Skeletal muscle cell (primary cell): Measurements from ENCODE around the gene MAPK11.

Experiments
- DNase-seq: peaks from one replicate; pipeline ENCODE4 v3.0.0-alpha.2; 2010; ENCODE audit warnings: low read depth
- H3K4me3 ChIP-seq: 2 replicates; pipeline ENCODE4 v1.5.1; 2011; ENCODE audit warnings: low read depth, mild to moderate bottlenecking, control low read depth, low read length, moderate library complexity

MAPK11 gene

GRCh38 chr22:50269970-50270665 lies at the start of gene MAPK11:
Gene MAPK11 (minus strand): TSS chr22:50270380. CDS start chr22:50270292, 88 bp downstream.
- H3K4me3 ChIP-seq, result peak within 1 kb of the TSS; percentile 64
- DNase-seq, result no peak

GRCh38 chr22:50319503-50319951 lies 49.3 kb upstream of the MAPK11 start:
- DNase-seq, result no peak
- H3K4me3 ChIP-seq, result no peak overlapping the region

DNA sequence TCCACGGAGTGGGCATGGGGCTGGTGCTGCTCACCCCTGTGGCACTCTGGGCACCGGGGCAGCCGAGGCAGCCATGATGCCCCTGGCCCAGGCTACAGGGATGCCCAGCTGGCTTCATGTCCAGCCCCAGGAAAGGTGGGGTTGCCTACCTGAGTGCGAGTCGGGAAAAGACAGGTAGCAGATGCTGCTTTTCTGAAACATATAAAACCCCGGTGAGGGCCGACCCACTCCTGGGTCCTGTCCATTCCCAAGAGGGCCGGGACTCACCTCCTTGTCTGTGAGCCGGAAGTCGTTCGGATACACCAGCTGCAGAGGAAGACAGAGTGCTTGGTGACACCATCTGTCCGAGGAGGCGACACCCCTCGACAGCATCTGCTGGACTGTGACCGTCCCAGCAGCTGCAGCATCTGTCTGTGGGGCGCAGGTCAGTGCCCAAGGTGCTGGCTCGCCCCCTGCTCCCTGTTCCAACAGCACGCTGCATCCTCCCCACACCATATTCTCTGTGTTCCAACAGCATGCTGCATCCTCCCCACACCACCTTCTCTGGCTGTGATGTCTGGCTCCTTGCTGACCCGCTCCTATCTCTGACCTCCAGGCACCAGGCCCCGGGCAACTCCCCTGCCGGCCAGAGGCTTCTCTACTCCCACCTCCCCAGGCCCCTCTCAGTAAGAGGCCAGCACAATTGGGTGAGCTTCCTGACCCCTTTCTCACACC lies 48.7 kb upstream of the MAPK11 start:
- DNase-seq, result no peak
- H3K4me3 ChIP-seq, result no peak overlapping the region

- no peak for DNase-seq
- no peak overlapping the region for H3K4me3 ChIP-seq
Measured at GRCh38 chr22:50318356-50318697, 48.1 kb upstream of the MAPK11 start.

GRCh38 chr22:50317674-50318073 lies 47.5 kb upstream of the MAPK11 start:
- no peak for DNase-seq
- no peak overlapping the region for H3K4me3 ChIP-seq

DNA sequence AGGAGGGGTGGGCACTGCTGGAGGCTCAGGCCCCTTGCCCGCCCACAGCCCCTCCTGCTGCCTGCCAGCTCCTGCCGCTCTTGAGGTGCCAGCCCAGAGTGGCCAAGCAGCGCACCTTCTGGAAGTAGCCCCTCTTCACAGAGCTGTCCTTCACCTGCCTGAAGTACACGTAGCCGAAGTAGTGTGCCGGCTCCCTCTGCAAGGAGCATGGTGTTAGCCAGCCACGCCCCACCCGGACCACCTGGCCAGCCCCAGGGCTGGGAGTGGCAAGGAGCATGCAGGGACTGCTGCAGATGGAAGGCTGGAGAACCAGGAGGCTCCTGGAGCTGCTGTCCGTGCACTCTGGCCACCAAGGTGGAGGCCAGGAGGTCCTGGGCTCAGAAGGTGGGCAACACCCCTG lies 47.0 kb upstream of the MAPK11 start:
- H3K4me3 ChIP-seq, result no peak overlapping the region
- DNase-seq, result no peak

- DNase-seq, result no peak
- no peak overlapping the region for H3K4me3 ChIP-seq
Measured at GRCh38 chr22:50316114-50317065, 46.2 kb upstream of the MAPK11 start.

DNA sequence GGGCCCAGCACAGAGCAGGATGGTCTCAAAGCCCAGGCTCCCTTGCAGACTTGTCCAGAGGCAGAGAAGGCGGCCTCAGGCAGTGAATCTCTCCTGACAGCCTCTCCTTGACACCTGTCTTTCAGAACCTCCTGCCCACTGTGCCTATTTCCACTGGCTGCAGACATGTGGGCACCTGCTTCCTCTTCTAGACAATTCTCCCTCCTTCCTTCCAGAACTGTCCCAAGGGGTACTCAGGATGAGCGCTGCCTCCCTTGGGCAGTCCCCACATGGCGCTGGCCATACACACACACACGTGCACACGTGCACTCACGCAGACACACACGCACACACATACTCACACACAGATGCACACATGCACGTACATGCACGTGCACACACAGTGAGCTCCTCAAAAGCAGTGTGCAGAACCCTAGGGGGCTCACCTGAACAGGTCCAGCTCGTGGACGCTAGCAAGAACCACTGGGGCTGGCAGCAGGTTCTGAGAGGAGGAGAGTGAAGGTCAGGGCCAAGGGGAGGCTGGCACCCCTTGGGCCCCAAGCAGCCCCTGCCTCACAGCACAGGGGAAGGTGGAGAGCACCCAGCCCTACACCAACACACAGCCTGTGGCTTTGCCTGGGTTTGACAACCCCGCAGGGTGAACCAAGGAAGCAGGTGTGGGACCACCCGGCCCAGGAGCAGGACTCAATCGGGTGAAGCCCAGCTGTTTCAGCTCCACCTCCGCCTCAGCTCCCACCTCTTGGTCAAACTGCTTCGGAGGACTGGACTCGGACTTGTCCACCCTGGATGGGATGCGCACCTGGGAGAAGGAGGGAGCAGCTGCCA lies 45.3 kb upstream of the MAPK11 start:
- DNase-seq, result no peak
- H3K4me3 ChIP-seq, result no peak overlapping the region

- no peak overlapping the region for H3K4me3 ChIP-seq
Measured at GRCh38 chr22:50314455-50315288, 44.5 kb upstream of the MAPK11 start.

GRCh38 chr22:50314081-50314454 lies 43.9 kb upstream of the MAPK11 start:
- DNase-seq, result no peak
- no peak overlapping the region for H3K4me3 ChIP-seq

More at GRCh38 chr22:50314455-50315288, 44.5 kb upstream of the MAPK11 start:
- DNase-seq, result no peak

DNA sequence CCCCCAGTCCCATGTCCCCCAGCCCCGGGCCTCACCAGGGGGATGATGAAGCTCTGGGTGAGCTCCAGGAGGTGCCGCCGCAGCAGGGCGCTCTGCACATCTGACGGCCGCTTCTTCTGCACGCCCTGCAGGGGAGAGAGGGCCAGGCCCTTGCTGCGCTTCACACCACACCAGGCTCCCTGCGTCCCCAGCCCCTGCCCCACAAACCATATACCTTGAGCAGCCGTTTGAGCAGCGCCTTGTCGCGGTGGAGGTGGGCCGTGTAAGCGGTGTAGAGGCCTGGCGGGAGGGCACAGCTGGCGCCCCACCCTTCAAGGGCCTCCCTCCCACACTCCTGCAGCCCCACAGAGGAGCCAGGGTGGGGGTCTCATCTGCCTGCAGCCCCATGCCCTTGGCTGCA lies 43.4 kb upstream of the MAPK11 start:
- no peak for DNase-seq
- no peak overlapping the region for H3K4me3 ChIP-seq

- DNase-seq, result no peak
- no peak overlapping the region for H3K4me3 ChIP-seq
Measured at GRCh38 chr22:50313021-50313420, 42.8 kb upstream of the MAPK11 start.

DNA sequence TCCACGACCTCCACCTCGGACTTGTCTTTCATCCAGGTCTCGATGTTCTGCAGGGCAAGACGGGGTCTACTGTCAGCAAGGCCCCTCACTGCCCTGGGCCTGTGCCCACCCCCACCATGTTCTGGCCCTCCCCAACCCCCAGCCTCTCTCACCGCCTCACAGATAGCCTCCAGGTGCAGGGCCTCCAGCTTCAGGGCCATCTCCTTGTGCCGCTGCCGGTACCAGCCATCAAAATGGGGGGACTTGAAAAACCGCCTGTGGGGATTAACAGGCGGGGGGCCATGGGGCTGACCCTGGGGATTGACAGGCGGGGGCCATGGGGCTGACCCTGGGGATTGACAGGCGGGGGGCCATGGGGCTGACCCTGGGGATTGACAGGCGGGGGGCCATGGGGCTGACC lies 42.2 kb upstream of the MAPK11 start:
- H3K4me3 ChIP-seq, result no peak overlapping the region
- DNase-seq, result no peak

GRCh38 chr22:50311606-50312351 lies 41.6 kb upstream of the MAPK11 start:
- no peak overlapping the region for H3K4me3 ChIP-seq
- DNase-seq, result no peak

DNA sequence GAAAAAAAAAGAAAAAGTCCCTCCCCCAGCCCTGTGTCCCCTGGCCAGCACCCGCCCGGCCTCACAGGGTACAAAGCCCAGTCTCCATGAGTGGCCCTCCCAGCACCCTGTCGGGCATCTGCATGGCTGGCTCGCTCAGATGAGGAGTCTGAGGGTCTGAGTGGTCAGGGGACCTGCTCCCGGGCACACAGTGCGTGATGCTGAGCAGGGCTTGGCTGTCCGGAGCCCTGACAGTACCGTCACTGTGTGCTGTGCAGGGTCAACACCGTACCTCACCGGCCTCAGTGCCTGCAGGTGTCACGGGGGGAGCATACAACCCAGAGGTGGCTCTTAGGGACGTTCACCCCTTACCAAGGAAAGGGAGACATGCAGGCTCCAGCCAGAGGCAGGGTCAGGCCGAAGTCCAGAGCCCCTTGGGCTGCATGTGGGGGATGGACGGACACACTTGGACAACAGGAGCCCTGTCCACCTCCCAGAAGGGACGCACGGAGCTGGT lies 40.8 kb upstream of the MAPK11 start:
- no peak overlapping the region for H3K4me3 ChIP-seq
- no peak for DNase-seq

DNA sequence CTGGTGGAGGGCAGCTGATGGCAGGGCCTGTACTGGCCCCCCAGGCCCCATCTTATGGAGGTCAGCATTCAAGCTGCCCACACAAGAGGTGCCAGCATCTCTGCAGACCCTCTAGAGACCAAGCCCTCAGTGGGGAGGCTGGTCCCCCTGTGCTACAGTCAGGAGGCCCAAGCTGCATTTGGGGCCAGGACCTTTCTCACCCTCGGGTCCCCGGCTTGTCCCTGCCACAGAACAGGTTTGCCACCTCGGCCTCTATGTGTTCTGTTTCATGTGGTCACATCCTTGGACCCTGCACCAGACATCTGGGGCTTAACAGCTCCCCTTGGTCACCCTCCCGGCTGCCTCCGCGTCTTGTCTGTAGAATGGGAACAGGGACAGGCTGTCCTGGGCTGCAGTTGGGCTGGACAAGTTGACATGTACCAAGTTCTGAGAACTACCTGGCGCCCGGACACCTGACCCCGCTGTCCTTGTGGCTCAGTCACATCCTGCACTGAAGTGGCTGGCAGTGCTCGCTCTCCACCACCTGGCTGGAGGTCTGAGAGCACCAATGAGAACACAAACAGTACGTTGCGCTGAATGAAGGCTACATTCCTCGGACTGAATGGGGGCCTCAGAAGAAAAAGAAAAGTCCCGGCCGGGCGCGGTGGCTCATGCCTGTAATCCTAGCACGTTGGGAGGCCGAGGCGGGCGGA lies 40.0 kb upstream of the MAPK11 start:
- H3K4me3 ChIP-seq, result no peak overlapping the region
- no peak for DNase-seq

- no peak for DNase-seq
- no peak overlapping the region for H3K4me3 ChIP-seq
Measured at GRCh38 chr22:50309601-50309991, 39.4 kb upstream of the MAPK11 start.
